Smooth muscle cell (in vitro differentiated cells): ENCODE results near the gene SMAD5. TPM values are rescaled to one million over a fixed set of nuclear protein-coding genes. Genes with fewer than 3 reads are reported as not detected.

Source experiments
- DNase-seq: peaks from one replicate; lab custom pipeline; 2025; ENCODE audit not compliant: unreplicated experiment; lab: John Stamatoyannopoulos, UW
- H2AFZ ChIP-seq: fragments of 200-600 bp; sonication (generic); 2 replicates; pipeline ENCODE4 v1.6.0; 2016; ENCODE audit warnings: antibody characterized with exemption, low read depth, mild to moderate bottlenecking
- H3F3A ChIP-seq: fragments of 200-600 bp; sonication (generic); 2 replicates; pipeline ENCODE4 v1.6.0; 2017; ENCODE audit warnings: antibody characterized with exemption, low read depth
- H3K27ac ChIP-seq: fragments of 200-600 bp; sonication (generic); 2 replicates; pipeline ENCODE4 v1.5.1; 2016; ENCODE audit warnings: low read depth, mild to moderate bottlenecking
- H3K27me3 ChIP-seq: fragments of 200-600 bp; sonication (generic); 2 replicates; pipeline ENCODE4 v1.6.1; 2016; ENCODE audit warnings: low read depth, mild to moderate bottlenecking
- H3K36me3 ChIP-seq: fragments of 200-600 bp; sonication (generic); 2 replicates; pipeline ENCODE4 v1.5.1; 2016; ENCODE audit warnings: low read depth
- H3K4me1 ChIP-seq: fragments of 200-600 bp; sonication (generic); 2 replicates; pipeline ENCODE4 v1.5.1; 2016; ENCODE audit warnings: low read depth
- H3K4me2 ChIP-seq: fragments of 200-600 bp; sonication (generic); 2 replicates; pipeline ENCODE4 v1.6.0; 2016; ENCODE audit warnings: mild to moderate bottlenecking
- H3K4me3 ChIP-seq: fragments of 200-600 bp; sonication (generic); 2 replicates; pipeline ENCODE4 v1.5.1; 2016; ENCODE audit warnings: mild to moderate bottlenecking
- H3K79me2 ChIP-seq: fragments of 200-600 bp; sonication (generic); 2 replicates; pipeline ENCODE4 v1.6.0; 2016; ENCODE audit warnings: low read depth, mild to moderate bottlenecking
- H3K9ac ChIP-seq: fragments of 200-600 bp; sonication (generic); 2 replicates; pipeline ENCODE4 v1.6.0; 2016; ENCODE audit warnings: low read depth
- H3K9me3 ChIP-seq: fragments of 200-600 bp; sonication (generic); replicated peaks from 2 replicates; pipeline ENCODE4 v1.5.1; 2016; ENCODE audit warnings: low read depth
- H4K20me1 ChIP-seq: fragments of 200-600 bp; sonication (generic); 2 replicates; pipeline ENCODE4 v1.6.0; 2016; ENCODE audit warnings: low read depth
- CTCF ChIP-seq: fragments of 200-600 bp; sonication (generic); IDR thresholded peaks from 2 replicates; pipeline ENCODE4 v1.5.1; 2017; ENCODE audit warnings: borderline replicate concordance, mild to moderate bottlenecking, antibody characterized with exemption; ENCODE audit not compliant: insufficient read depth, poor library complexity, severe bottlenecking
- WGBS: methylation state at CpG from one replicate; pipeline ENCODE4 v1.1.7; 2016; ENCODE audit warnings: low lambda C conversion rate; 5-methylcytosine and 5-hydroxymethylcytosine counted together
- polyA plus RNA-seq: library from polyadenylated mRNA; unstranded; fragments of >200 nt; fragmentation: Nextera tagmentation; extraction: Ambion mirVana; gene quantifications from 2 replicates; pipeline ENCODE4 v1.2.1, GENCODE V29; 2016
- total RNA-seq: library from RNA; depleted of rRNA; stranded (reverse); fragments of >200 nt; gene quantifications from 2 replicates; pipeline ENCODE4 v1.2.3, GENCODE V29; 2014

Gene SMAD5
- total and polyA plus RNA-seq, 2 experiments from 2014 or later, result 28.5 to 61.7 TPM

DNA sequence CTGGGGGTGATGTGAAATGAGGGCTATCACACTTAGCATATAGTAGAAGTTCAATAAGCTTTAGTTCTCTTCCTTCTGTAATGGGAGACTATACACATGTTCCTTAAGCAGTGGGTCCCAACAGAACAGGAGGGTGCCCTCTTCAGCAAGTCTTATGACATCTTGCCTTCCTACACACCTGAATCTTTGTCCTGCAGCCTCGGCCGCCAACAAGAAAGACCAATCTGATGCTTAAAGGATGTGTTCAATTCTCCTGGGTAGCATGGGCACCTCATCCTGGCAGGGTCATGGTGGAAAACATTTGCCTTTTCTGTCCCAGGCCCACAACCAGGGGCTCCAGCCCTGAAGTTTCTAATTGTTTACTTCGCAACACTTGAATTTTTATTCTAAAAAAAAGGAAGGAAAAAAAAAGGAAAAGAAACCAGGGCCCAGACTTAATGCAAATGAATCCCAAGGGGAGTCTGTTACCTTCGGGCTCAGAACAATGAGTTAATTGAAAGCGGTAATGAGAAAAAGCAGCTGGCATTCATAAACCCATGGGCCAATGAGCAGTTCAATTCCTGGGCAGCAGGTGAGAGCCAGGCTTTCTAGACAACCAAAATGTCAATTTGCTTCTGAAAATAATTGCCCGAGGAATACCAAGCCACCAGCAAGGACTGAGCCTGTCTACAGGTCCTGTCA is 26.2 kb upstream of the SMAD5 start:
- H2AFZ ChIP-seq, result no peak overlapping the region
- TF ChIP-seq CTCF, result no peak
- WGBS, result 86% methylated on average over 6 of the region's 6 CpGs
- no peaks in the 10 kb centered on the region for H4K20me1 ChIP-seq
- H3K79me2 ChIP-seq, result no peaks in the 10 kb centered on the region
- no peaks in the 10 kb centered on the region for H3K9me3 ChIP-seq
- no peaks in the 10 kb centered on the region for H3K36me3 ChIP-seq
- H3K27ac ChIP-seq, result no peak overlapping the region
- H3K4me1 ChIP-seq, result no peaks in the 10 kb centered on the region
- H3K9ac ChIP-seq, result no peak overlapping the region
- no peak overlapping the region for H3K4me2 ChIP-seq
- H3K4me3 ChIP-seq, result no peak overlapping the region
- H3K27me3 ChIP-seq, result no peaks in the 10 kb centered on the region
- no peaks in the 10 kb centered on the region for H3F3A ChIP-seq
- DNase-seq, result no peak

- Histone ChIP-seq H3K4me2 (no peak overlapping the region), H3K27ac (no peak overlapping the region), H4K20me1 (no peaks in the 10 kb centered on the region), H3F3A (no peaks in the 10 kb centered on the region), H3K4me1 (no peaks in the 10 kb centered on the region), H3K9me3 (no peaks in the 10 kb centered on the region), H3K4me3 (no peak overlapping the region), H3K9ac (no peak overlapping the region), H3K27me3 (no peaks in the 10 kb centered on the region), H3K79me2 (no peaks in the 10 kb centered on the region), H3K36me3 (no peaks in the 10 kb centered on the region), H2AFZ (no peak overlapping the region)
- TF ChIP-seq CTCF, result no peak
- 86% methylated on average over 2 of the region's 2 CpGs for WGBS
- DNase-seq, result no peak
Observed at GRCh38 chr5:136108180-136108611, 24.4 kb upstream of the SMAD5 start.

- no peaks in the 10 kb centered on the region for H3K27me3 ChIP-seq
- H3K27ac ChIP-seq, result no peak overlapping the region
- no peak for DNase-seq
- no peaks in the 10 kb centered on the region for H3F3A ChIP-seq
- no peaks in the 10 kb centered on the region for H3K36me3 ChIP-seq
- no peaks in the 10 kb centered on the region for H3K79me2 ChIP-seq
- H4K20me1 ChIP-seq, result no peaks in the 10 kb centered on the region
- WGBS, result 100% methylated on average over 1 of the region's 1 CpG
- no peaks in the 10 kb centered on the region for H3K9me3 ChIP-seq
- H3K9ac ChIP-seq, result no peak overlapping the region
- no peak for TF ChIP-seq CTCF
- no peak overlapping the region for H3K4me2 ChIP-seq
- H3K4me3 ChIP-seq, result no peak overlapping the region
- H2AFZ ChIP-seq, result no peak overlapping the region
- H3K4me1 ChIP-seq, result no peaks in the 10 kb centered on the region
Observed at GRCh38 chr5:136108766-136109165, 23.9 kb upstream of the SMAD5 start.
